ENCODE measurements around the gene RAB31.
"Not testable (repeated sequence)": the region's sequence is repeated elsewhere in the genome, so short reads cannot be mapped to it uniquely, and the experiment has no call there.

Gene RAB31

DNA sequence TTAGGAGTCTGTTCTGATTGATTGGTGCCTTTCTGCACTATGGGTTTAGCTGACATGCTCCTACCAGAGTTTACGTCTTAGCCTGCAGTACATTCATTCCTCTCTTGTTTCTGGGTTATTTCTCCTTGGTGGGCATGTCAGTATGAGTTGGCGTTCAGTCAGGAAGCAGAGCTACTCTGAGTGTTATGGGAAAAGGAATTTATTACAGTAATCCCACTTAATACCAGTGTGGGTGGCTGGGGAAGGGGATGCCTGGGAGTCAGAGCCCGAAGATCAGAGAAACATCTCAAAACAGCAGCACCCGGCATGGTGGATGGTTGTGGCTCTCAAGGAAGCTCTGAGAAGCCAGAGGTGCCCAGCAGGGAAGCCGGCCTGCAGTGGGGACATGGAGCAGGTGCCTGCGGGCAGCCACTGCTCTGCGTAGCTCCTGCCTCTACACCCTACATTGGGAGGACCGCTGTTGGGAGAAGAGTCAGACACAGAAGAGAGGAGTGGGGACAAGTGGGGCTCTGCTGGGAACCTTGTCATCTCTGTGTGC lies 48.9 kb downstream of the RAB31 start:
- no peak overlapping the region for H3K9ac ChIP-seq (ENCODE audit: low read depth, low read length)
- no peaks in the 10 kb centered on the region for H3K9me3 ChIP-seq (ENCODE audit: insufficient read depth, low read depth, low read length)
- no peak overlapping the region for H3K4me3 ChIP-seq (ENCODE audit: low read length)
- no peaks in the 10 kb centered on the region for H3K36me3 ChIP-seq (ENCODE audit: insufficient read depth, low read depth, low read length)
- no peaks in the 10 kb centered on the region for H3K27me3 ChIP-seq (ENCODE audit: insufficient read depth, low read length)
- no peak overlapping the region for H3K27ac ChIP-seq (ENCODE audit: low read length)
- H3K4me1 ChIP-seq (ENCODE audit: insufficient read depth, low read length) = no peaks in the 10 kb centered on the region

DNA sequence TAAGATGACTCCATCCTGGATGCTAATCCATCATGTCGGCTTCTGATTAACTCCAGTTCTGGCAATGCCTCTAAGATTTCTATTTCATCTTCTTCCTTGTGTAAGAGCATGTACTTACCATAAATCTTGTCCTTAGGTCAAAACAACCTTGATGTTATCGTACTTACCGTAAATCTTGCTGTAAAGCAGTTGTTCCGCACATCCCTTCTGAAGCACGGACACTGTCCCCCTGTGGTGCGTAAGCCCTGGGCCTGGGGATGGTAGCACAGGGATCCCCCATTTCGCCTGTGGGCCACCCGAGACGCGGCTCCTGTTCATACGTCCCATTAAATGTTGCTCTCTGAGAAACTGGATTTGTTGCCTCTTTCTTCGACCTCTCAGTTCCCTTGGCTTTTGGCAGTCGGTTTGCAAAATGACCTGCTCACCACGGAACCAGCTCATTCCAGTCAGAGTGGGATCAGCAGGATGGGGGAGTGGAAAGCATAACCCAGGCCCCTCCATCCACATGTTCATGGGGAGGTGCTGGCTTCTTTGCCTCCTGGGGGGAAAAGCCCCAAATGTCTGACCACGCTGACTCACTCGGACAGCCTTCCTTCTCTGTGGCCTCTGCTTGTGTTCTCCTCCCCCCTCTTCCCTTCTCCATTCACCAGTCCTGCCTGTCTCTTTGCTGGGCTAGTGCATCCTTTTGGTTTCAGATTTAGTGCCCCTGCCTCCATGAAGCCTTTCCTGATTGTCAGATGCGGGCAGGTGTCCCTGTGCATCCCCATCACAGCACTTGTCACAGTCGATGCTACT lies 49.9 kb downstream of the RAB31 start:
- H3K27ac ChIP-seq (ENCODE audit: low read length) = no peak overlapping the region

DNA sequence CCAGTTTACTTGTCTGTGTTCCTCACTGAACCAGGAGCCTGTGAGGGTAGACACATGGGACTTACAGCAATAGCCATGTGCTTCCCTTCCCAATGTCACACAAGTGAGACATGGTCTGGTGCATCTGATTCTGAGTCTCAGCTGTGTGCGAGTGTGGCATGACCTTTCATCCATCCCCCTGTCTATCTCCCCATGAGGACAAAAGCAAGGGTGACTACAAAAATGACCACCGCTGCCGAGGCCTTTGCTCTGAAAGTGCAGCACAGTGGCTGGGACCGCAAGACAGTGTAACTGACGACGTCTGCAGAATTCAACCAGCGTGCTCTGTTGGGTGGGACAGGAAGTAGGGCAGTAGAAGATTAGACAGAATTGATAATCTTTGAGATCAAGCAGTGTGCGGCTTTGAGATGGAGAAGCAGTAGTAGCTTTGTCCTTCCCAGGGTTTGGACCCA lies 50.5 kb downstream of the RAB31 start:
- no peak overlapping the region for H3K27ac ChIP-seq (ENCODE audit: low read length)
- no peak overlapping the region for H3K9ac ChIP-seq (ENCODE audit: low read depth, low read length)
- H3K9me3 ChIP-seq (ENCODE audit: insufficient read depth, low read depth, low read length) = no peaks in the 10 kb centered on the region; the same call in 1 of the 2 replicates
- H3K36me3 ChIP-seq (ENCODE audit: insufficient read depth, low read depth, low read length) = no peaks in the 10 kb centered on the region
- no peak overlapping the region for H3K4me3 ChIP-seq (ENCODE audit: low read length)
- H3K4me1 ChIP-seq (ENCODE audit: insufficient read depth, low read length) = no peaks in the 10 kb centered on the region
- no peaks in the 10 kb centered on the region for H3K27me3 ChIP-seq (ENCODE audit: insufficient read depth, low read length)

More for the DNA sequence above, 49.9 kb downstream of the RAB31 start:
- no peak overlapping the region for H3K9ac ChIP-seq (ENCODE audit: low read depth, low read length)
- H3K36me3 ChIP-seq (ENCODE audit: insufficient read depth, low read depth, low read length) = no peaks in the 10 kb centered on the region
- H3K27me3 ChIP-seq (ENCODE audit: insufficient read depth, low read length) = no peaks in the 10 kb centered on the region
- H3K4me1 ChIP-seq (ENCODE audit: insufficient read depth, low read length) = no peaks in the 10 kb centered on the region
- H3K9me3 ChIP-seq (ENCODE audit: insufficient read depth, low read depth, low read length) = no peaks in the 10 kb centered on the region; the same call in 1 of the 2 replicates
- H3K4me3 ChIP-seq (ENCODE audit: low read length) = no peak overlapping the region

DNA sequence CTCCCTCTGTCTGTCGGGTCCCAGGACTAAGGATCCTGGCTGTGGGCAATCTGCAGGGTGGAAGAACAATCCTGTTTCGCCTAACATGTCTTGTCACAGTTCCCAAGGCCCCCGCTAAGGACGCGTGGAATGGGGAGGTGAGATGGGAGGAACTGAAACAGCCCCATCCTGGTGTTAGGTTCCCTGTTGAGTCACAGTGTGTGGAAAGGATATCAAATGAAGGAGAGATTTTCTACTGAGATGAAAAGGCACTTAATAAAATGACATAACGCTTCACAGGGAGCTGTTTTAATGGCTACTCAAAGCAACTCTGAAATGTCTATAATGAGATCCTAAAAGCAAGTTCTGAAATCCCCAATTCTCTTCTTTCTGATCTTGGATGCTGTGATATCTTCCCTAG lies 52.5 kb downstream of the RAB31 start:
- Histone ChIP-seq H3K4me3 (ENCODE audit: low read length) (no peak overlapping the region), H3K27ac (ENCODE audit: low read length) (no peak overlapping the region), H3K9me3 (ENCODE audit: insufficient read depth, low read depth, low read length) (no peaks in the 10 kb centered on the region; the same call in 1 of the 2 replicates), H3K9ac (ENCODE audit: low read depth, low read length) (no peak overlapping the region), H3K36me3 (ENCODE audit: insufficient read depth, low read depth, low read length) (no peaks in the 10 kb centered on the region), H3K4me1 (ENCODE audit: insufficient read depth, low read length) (no peaks in the 10 kb centered on the region; the same call in 1 of the 2 replicates), H3K27me3 (ENCODE audit: insufficient read depth, low read length) (no peaks in the 10 kb centered on the region)

DNA sequence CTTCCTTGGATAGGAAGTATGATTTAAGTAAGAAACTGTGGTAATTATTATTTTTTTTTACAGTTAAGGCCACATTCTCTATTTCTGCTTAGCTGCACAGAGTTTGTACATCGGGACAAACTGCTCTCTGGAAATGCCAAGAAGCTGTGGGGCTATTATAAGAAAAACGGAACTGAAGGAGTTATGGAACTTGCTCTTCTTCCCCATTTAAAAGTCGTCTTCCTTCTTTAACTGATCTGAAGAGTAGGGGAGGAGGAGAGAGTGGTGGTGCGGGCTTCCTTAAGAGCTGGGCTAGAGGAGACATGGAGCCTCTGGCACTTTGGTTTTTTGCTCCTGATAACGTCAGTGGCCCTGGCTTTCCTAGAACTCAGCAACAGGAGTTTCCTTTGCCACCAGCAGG lies 54.4 kb downstream of the RAB31 start:
- H3K36me3 ChIP-seq (ENCODE audit: insufficient read depth, low read depth, low read length) = no peaks in the 10 kb centered on the region
- no peak overlapping the region for H3K27ac ChIP-seq (ENCODE audit: low read length)
- H3K27me3 ChIP-seq (ENCODE audit: insufficient read depth, low read length) = no peaks in the 10 kb centered on the region
- H3K9ac ChIP-seq (ENCODE audit: low read depth, low read length) = no peak overlapping the region
- no peaks in the 10 kb centered on the region; the same call in 1 of the 2 replicates for H3K9me3 ChIP-seq (ENCODE audit: insufficient read depth, low read depth, low read length)
- H3K4me3 ChIP-seq (ENCODE audit: low read length) = no peak overlapping the region
- no peaks in the 10 kb centered on the region; the same call in 1 of the 2 replicates for H3K4me1 ChIP-seq (ENCODE audit: insufficient read depth, low read length)

DNA sequence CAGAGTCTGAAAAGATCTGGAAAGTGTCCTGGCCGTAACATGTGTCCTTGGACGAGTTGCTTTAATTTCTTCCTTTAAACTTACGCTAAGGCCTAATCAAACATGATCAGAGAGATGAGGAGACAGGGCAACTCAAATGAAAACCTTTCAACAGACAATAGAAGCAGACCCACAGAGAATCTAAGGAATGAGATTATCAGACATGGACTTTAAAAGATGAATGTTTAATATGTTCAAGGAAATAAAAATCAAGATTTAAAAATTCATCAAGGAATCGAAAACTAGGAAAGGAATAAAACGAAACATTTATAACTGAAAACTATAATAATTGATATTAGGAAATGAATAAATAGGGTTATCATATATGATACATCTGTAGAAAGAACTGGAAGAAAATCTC lies 55.1 kb downstream of the RAB31 start:
- Histone ChIP-seq H3K4me3 (ENCODE audit: low read length) (no peak overlapping the region), H3K9ac (ENCODE audit: low read depth, low read length) (no peak overlapping the region), H3K36me3 (ENCODE audit: insufficient read depth, low read depth, low read length) (no peaks in the 10 kb centered on the region), H3K27me3 (ENCODE audit: insufficient read depth, low read length) (no peaks in the 10 kb centered on the region), H3K4me1 (ENCODE audit: insufficient read depth, low read length) (no peaks in the 10 kb centered on the region; the same call in 1 of the 2 replicates), H3K9me3 (ENCODE audit: insufficient read depth, low read depth, low read length) (no peaks in the 10 kb centered on the region; the same call in 1 of the 2 replicates), H3K27ac (ENCODE audit: low read length) (no peak overlapping the region)

DNA sequence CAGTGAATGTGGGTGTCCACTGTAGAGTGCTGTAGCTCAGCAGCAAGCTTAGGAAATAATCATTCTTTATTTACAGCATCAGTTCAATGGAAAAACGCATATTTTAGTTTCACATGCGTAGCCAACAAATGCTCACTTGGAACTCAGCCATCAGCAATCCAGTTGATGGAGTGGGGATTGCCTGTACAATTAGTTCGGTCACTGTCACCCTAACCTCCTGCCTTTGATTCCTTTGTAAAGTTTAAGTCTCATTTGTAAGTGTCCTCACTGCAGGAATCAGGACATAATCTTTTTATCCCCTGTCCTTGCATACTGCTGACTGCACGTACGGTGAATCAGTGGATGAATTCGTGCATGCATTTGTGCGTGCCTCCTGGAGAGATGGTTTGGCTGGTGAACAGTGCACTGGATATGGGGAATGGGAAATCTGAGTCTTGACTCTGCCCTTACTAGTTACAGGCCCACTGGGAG lies 55.9 kb downstream of the RAB31 start:
- H3K27me3 ChIP-seq (ENCODE audit: insufficient read depth, low read length) = no peaks in the 10 kb centered on the region
- H3K9ac ChIP-seq (ENCODE audit: low read depth, low read length) = no peak overlapping the region
- H3K4me3 ChIP-seq (ENCODE audit: low read length) = no peak overlapping the region
- no peaks in the 10 kb centered on the region for H3K36me3 ChIP-seq (ENCODE audit: insufficient read depth, low read depth, low read length)
- H3K4me1 ChIP-seq (ENCODE audit: insufficient read depth, low read length) = no peaks in the 10 kb centered on the region; the same call in 1 of the 2 replicates
- H3K9me3 ChIP-seq (ENCODE audit: insufficient read depth, low read depth, low read length) = no peaks in the 10 kb centered on the region; the same call in 1 of the 2 replicates
- H3K27ac ChIP-seq (ENCODE audit: low read length) = no peak overlapping the region

DNA sequence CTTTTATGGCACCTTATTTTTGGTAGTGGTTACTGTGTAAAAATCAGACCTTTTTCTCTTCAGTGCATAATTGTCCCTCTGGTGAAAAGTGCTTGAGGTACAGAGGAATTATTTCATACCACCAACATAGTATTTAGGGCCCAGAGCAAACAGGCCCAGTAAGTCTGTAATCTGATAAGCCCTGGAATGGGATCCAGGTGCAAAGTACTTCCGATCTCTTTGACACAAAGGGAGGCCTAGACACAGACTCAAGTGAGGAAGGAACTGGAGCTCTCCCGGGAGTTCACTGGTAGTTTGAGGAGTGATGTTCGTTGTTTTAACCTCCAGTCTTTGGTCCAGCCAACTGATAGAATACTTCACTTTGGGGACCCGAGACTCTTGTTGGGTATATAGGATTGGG lies 57.4 kb downstream of the RAB31 start:
- no peaks in the 10 kb centered on the region for H3K36me3 ChIP-seq (ENCODE audit: insufficient read depth, low read depth, low read length)
- no peak overlapping the region for H3K27ac ChIP-seq (ENCODE audit: low read length)
- H3K9me3 ChIP-seq (ENCODE audit: insufficient read depth, low read depth, low read length) = no peaks in the 10 kb centered on the region; the same call in 1 of the 2 replicates
- H3K4me3 ChIP-seq (ENCODE audit: low read length) = no peak overlapping the region
- no peaks in the 10 kb centered on the region for H3K27me3 ChIP-seq (ENCODE audit: insufficient read depth, low read length)
- H3K9ac ChIP-seq (ENCODE audit: low read depth, low read length) = no peak overlapping the region
- H3K4me1 ChIP-seq (ENCODE audit: insufficient read depth, low read length) = peaks cover 9% of the 10 kb centered on the region; the same call in 1 of the 2 replicates

DNA sequence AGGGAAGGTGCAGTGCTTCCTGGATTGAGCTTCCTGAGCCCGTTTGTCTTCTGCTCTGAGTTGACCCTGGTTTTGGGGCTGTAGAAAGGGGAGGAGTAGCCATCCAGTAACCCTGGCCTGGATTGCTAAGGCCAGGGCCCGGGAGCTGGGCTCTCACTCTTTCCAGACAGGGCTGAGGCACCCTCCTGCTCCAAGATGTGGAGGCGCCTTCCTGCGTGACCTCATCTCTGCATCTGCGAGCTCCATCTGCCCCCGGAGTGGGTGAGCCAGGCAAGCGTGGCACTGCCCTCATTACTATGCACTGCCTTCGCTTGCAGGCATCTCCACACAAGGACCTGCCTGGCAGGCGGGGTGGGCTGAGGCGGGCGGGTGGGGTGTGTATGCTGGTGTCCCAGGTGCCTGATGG lies 58.0 kb downstream of the RAB31 start:
- no peak overlapping the region for H3K9ac ChIP-seq (ENCODE audit: low read depth, low read length)

DNA sequence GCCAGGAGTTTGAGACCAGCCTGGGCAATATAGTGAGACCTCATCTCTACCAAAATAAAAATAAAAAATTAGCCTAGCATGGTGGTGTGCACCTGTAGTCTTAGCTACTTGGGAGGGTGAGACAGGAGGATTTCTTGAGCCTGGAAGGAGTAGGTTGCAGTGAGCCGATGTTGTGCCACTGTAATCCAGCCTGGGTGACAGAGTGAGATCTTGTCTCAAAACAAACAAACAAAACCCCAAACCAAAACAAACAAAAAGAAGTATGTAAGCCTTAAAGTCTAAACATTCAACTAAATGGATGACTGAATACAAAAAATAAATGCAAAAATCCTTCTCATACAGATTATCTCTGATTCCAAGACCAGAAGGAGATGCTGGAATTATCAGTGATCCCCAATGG lies 58.6 kb downstream of the RAB31 start:
- no peaks in the 10 kb centered on the region for H3K36me3 ChIP-seq (ENCODE audit: insufficient read depth, low read depth, low read length)
- H3K4me3 ChIP-seq (ENCODE audit: low read length) = no peak overlapping the region
- no peak overlapping the region for H3K27ac ChIP-seq (ENCODE audit: low read length)
- H3K9me3 ChIP-seq (ENCODE audit: insufficient read depth, low read depth, low read length) = no peaks in the 10 kb centered on the region; the same call in 1 of the 2 replicates
- no peak overlapping the region for H3K9ac ChIP-seq (ENCODE audit: low read depth, low read length)
- no peaks in the 10 kb centered on the region for H3K27me3 ChIP-seq (ENCODE audit: insufficient read depth, low read length)
- peaks cover 10% of the 10 kb centered on the region; the same call in 1 of the 2 replicates for H3K4me1 ChIP-seq (ENCODE audit: insufficient read depth, low read length)

More for the DNA sequence above, 58.0 kb downstream of the RAB31 start:
- H3K36me3 ChIP-seq (ENCODE audit: insufficient read depth, low read depth, low read length) = no peaks in the 10 kb centered on the region
- H3K27ac ChIP-seq (ENCODE audit: low read length) = no peak overlapping the region
- H3K27me3 ChIP-seq (ENCODE audit: insufficient read depth, low read length) = no peaks in the 10 kb centered on the region
- H3K4me1 ChIP-seq (ENCODE audit: insufficient read depth, low read length) = peaks cover 9% of the 10 kb centered on the region; the same call in 1 of the 2 replicates
- no peak overlapping the region for H3K4me3 ChIP-seq (ENCODE audit: low read length)
- no peaks in the 10 kb centered on the region; the same call in 1 of the 2 replicates for H3K9me3 ChIP-seq (ENCODE audit: insufficient read depth, low read depth, low read length)

DNA sequence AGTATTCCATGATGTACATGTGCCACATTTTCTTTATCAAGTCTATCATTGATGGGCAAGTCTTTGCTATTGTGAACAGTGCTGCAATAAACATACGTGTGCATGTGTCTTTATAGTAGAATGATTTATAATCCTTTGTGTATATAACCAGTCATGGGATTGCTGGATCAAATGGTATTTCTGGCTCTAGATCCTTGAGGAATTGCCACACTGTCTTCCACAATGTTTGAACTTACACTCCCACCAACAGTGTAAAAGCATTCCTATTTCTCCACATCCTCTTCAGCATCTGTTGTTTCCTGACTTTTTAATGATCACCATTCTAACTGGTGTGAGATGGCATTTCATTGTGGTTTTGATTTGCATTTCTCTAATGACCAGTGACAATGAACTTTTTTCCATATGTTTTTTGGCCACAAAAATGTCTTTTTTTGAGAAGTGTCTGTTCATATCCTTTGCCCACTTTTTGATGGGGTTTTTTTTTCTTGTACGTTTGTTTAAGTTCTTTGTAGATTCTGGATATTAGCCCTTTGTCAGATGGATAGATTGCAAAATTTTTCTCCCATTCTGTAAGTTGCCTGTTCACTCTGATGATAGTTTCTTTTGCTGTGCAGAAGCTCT lies 60.1 kb downstream of the RAB31 start:
- H3K36me3 ChIP-seq (ENCODE audit: insufficient read depth, low read depth, low read length); H3K9ac ChIP-seq (ENCODE audit: low read depth, low read length); H3K9me3 ChIP-seq (ENCODE audit: insufficient read depth, low read depth, low read length); H3K27me3 ChIP-seq (ENCODE audit: insufficient read depth, low read length); H3K27ac ChIP-seq (ENCODE audit: low read length); H3K4me3 ChIP-seq (ENCODE audit: low read length): not testable (repeated sequence)
- peaks cover 12% of the 10 kb centered on the region; the same call in 1 of the 2 replicates for H3K4me1 ChIP-seq (ENCODE audit: insufficient read depth, low read length)
